Measurements from ENCODE around the gene UGT1A4.

Gene UGT1A4

DNA sequence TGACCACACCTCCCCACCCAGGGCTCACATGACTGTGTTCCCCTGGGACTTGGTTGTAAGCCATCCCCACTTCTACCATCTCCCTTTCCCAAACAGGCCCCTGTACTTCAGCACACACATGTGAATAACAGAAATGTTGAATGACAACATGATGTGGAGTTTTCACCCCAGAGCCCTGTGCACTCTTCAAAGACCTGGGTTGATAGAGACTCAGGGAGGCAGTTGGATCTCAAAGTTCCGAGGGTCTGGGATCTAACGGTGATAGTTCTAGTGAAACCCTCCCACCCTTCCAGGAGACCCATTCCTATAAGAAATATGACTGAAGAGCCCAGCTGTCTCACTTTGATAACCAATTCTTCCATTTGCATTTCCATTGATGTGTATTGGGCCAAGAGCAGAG lies 59.5 kb downstream of the UGT1A4 start, which contains the start of gene MROH2A:
TSS of gene MROH2A (plus strand) at position 301 of the 400 bp plus-strand sequence. CDS start 1,029 bp downstream, outside the sequence.
- TF ChIP-seq, protein P1, sequence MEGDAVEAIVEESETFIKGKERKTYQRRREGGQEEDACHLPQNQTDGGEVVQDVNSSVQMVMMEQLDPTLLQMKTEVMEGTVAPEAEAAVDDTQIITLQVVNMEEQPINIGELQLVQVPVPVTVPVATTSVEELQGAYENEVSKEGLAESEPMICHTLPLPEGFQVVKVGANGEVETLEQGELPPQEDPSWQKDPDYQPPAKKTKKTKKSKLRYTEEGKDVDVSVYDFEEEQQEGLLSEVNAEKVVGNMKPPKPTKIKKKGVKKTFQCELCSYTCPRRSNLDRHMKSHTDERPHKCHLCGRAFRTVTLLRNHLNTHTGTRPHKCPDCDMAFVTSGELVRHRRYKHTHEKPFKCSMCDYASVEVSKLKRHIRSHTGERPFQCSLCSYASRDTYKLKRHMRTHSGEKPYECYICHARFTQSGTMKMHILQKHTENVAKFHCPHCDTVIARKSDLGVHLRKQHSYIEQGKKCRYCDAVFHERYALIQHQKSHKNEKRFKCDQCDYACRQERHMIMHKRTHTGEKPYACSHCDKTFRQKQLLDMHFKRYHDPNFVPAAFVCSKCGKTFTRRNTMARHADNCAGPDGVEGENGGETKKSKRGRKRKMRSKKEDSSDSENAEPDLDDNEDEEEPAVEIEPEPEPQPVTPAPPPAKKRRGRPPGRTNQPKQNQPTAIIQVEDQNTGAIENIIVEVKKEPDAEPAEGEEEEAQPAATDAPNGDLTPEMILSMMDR (IDR thresholded peaks at IDR 0.05; ENCODE audit: low read depth, low read length) = no peak
- H3K4me3 ChIP-seq (ENCODE audit: low read depth, low read length) = no peak within 1 kb of the TSS

DNA sequence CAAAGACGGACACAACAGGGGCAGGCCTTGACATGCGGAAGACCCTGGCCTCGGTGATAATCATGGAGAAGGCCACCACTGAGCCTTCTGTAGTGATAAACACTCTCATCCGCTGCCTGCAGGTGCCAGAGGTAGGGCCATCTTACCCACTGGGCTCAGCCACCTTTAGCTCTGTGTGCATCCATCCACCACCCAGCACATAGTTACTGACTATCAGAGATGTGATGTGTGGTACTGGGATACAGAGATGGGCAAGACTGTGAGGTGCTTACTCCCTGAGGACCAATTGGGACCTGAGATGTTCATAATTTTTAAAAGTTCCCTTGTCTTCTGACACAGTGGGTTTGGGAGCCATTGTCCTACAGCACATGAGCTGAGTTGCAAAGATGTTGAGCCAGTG lies 61.2 kb downstream of the UGT1A4 start:
- TF ChIP-seq, protein P1 (IDR thresholded peaks at IDR 0.05; ENCODE audit: low read depth, low read length) = no peak
- no peak overlapping the region for H3K4me3 ChIP-seq (ENCODE audit: low read depth, low read length)

DNA sequence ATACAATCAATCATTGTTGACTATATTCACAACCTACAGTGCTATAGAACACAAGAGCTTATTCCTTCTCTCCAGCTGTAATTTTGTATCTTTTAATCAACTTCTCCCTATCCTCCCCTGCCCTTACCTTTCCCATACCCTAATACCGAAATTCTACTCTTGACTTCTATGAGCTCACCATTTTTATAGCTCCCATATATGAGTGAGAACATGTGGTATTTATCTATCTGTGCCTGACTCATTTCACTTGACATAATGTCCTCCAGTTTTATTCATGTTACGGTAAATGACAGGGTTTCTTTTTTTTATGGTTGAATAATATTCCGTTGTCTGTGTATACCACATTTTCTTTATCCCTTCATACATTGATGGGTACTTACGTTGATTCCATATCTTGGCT lies 62.2 kb downstream of the UGT1A4 start:
- TF ChIP-seq, protein P1 (IDR thresholded peaks at IDR 0.05; ENCODE audit: low read depth, low read length) = no peak
- H3K4me3 ChIP-seq (ENCODE audit: low read depth, low read length) = no peak overlapping the region

DNA sequence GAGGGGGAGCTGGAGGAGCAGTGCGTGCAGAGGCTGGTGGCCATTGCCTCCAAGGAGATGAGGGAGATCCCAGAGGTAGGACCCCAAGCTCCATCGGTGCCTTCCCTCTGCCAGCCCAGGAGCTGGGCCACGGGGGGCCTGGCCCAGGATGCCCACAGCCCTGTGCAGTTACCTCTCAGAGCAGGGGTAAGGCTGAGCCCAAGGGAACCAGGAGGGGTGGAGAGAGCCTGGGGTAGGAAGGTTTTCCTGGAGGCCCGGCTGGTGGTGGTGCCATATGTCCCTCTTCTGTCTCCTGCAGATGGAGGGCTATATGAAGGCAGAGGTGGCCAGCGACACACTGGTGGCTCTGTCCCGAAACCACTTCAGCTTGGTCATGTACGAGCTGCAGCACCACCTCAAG lies 71.0 kb downstream of the UGT1A4 start:
- H3K4me3 ChIP-seq (ENCODE audit: low read depth, low read length) = no peak overlapping the region
- TF ChIP-seq, protein P1 (IDR thresholded peaks at IDR 0.05; ENCODE audit: low read depth, low read length) = no peak

DNA sequence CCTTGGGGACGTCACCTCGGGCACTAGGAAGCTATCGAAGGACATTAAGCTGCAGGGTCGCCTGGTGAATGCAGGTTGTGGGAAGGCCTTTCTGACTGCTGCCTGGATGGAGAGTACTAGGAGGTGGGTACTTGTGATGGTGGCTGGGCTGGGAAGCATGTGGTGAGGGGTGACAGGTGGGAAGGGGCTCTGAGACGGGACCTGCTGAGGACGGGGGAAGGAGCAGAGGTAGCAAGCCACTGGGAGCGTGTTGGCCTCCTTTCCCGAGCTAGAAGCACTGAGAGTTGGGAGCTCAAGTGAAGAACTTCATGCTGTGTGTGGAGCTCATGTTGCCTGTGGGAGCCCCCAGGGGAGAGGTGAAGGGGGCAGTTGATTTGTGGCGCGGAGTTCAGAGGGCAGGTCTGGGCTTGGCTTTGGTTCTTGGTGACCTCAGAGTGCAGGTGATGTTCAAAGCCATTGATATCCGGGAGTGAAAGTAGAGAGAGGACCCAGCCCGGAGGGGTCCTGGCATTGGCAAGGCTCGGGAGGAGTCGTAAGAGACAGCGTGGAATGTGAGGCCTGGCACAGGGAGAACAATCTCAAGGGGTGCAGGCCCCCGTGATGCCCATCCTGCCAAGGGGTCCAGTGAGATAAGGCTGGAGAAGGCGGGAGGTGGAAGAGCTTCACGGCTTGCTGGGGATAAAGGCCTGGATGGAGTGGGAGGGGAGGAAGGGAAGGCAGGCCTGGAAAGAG lies 72.8 kb downstream of the UGT1A4 start:
- TF ChIP-seq, protein P1 (IDR thresholded peaks at IDR 0.05; ENCODE audit: low read depth, low read length) = no peak
- no peak overlapping the region for H3K4me3 ChIP-seq (ENCODE audit: low read depth, low read length)

DNA sequence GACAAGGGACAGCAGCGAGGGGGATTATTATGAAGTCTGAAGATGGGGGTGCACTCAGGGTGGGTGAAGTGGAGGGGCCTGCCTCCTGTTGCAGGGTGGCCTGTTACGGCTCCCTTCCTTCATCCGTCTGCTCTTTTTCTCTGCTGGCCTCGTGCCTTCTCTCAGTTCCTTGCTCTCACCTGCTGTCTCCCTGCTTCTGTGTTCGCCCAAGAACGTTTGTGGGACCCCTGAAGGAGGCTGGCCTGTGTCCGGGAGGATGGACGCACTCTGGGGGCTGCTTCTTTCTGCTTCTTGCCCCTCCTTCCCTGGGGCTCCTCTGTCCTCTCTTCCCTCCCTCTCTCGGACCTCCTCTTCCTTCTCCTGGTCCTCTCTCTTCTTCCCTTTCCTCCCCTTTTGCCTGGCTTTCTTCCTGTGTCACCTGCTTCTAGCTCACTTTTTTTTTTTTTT lies 73.4 kb downstream of the UGT1A4 start:
- TF ChIP-seq, protein P1 (IDR thresholded peaks at IDR 0.05; ENCODE audit: low read depth, low read length) = no peak
- H3K4me3 ChIP-seq (ENCODE audit: low read depth, low read length) = no peak overlapping the region

DNA sequence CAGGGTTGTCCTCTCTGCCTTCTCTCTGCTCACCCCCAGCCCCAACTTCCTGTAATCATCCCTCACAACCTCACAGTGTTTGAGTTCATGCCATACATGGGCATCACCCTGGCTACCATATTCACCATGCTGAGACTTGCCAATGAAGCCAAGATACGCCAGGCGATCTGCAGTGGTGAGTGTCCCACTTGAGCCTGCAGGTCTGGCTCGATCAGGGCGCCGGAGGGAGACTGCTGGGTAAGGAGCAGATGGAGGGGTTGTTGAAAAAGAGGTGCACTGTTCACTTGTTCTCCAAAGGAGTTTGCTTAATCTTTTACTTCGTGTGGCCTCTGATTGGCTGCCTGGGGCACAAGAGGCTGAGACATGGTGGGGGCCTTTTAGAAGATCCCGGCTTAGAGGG lies 74.2 kb downstream of the UGT1A4 start:
- H3K4me3 ChIP-seq (ENCODE audit: low read depth, low read length) = no peak overlapping the region
- TF ChIP-seq, protein P1 (IDR thresholded peaks at IDR 0.05; ENCODE audit: low read depth, low read length) = no peak

All from WI38 (cell line).